ENCODE measurements around the gene GRM8.

Gene GRM8

GRCh38 chr7:126525906-126526305 is 726.8 kb downstream of the GRM8 start:
- TF ChIP-seq, protein P1, sequence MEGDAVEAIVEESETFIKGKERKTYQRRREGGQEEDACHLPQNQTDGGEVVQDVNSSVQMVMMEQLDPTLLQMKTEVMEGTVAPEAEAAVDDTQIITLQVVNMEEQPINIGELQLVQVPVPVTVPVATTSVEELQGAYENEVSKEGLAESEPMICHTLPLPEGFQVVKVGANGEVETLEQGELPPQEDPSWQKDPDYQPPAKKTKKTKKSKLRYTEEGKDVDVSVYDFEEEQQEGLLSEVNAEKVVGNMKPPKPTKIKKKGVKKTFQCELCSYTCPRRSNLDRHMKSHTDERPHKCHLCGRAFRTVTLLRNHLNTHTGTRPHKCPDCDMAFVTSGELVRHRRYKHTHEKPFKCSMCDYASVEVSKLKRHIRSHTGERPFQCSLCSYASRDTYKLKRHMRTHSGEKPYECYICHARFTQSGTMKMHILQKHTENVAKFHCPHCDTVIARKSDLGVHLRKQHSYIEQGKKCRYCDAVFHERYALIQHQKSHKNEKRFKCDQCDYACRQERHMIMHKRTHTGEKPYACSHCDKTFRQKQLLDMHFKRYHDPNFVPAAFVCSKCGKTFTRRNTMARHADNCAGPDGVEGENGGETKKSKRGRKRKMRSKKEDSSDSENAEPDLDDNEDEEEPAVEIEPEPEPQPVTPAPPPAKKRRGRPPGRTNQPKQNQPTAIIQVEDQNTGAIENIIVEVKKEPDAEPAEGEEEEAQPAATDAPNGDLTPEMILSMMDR (IDR thresholded peaks at IDR 0.05; ENCODE audit: low read depth, low read length): no peak
- no peak overlapping the region for H3K4me3 ChIP-seq (replicated peaks in 1 of 2; ENCODE audit: low read depth in 2 of 2, low read length in 2 of 2)
- DNase-seq (ENCODE audit: low read depth in 2 of 2): no peak

DNA sequence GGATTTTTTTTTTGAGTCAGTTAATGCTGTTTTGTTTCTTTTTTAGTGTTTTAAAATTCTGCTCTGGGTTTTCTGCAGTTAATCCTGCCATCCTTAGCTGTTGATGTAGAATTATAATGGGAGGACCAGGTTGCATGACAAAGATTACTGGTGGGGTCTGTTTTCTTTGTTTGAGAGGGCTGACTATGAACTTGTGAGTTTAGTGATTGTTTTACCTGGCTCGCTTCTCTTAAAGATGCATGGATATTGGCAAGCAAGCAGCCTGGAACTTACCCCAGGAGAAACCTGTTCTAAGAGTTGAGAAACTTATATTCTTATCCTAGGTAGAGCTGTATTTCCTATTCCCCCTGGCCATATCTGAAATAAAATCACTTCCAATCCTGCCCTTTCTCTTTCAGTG is 727.8 kb downstream of the GRM8 start:
- TF ChIP-seq, protein P1 (IDR thresholded peaks at IDR 0.05; ENCODE audit: low read depth, low read length): no peak
- DNase-seq (ENCODE audit: low read depth in 2 of 2): no peak
- no peak overlapping the region for H3K4me3 ChIP-seq (replicated peaks in 1 of 2; ENCODE audit: low read depth in 2 of 2, low read length in 2 of 2)

DNA sequence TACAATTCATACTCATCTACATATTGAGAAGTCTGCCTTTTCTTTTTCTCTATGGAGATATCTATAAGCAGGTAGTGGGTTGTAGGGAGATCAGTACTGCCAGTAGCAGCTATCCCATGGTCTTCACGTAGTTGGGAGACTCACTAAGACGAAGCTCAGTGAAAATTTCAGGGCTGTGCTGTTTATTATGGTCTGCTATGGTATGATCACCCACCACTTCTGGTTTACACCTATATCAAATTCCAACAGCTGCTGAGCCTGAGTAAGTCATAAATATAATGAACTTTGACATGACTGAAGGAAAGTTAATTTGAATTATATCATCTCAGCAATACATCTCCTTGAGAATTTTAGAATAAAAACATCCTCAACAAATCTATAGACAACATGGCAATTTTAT is 741.7 kb downstream of the GRM8 start:
- no peak overlapping the region for H3K4me3 ChIP-seq (replicated peaks in 1 of 2; ENCODE audit: low read depth in 2 of 2, low read length in 2 of 2)
- TF ChIP-seq, protein P1 (IDR thresholded peaks at IDR 0.05; ENCODE audit: low read depth, low read length): no peak
- DNase-seq (ENCODE audit: low read depth in 2 of 2): no peak

- DNase-seq (ENCODE audit: low read depth in 2 of 2): no peak
- TF ChIP-seq, protein P1 (IDR thresholded peaks at IDR 0.05; ENCODE audit: low read depth, low read length): no peak
- H3K4me3 ChIP-seq (replicated peaks in 1 of 2; ENCODE audit: low read depth in 2 of 2, low read length in 2 of 2): no peak overlapping the region
Measured at GRCh38 chr7:126501617-126502016, 751.1 kb downstream of the GRM8 start.

DNA sequence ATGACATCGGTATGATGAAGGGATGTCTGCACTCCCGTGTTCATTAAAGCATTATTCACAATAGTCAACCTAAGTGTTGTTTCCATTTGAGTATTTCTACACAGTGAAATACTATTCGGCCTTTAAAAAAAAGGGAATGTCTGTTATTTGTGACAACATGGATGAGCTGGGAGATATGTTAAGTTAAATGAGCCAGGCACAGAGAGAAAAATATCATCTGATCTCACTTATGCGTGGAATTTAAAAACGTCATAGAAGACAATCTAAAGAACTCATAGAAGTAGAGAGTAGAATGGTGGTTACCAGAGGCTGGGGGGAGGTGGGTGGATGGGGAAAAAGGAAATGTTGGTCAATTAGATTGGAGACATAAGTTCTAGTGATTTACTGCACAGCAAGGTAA is 753.3 kb downstream of the GRM8 start:
- no peak overlapping the region for H3K4me3 ChIP-seq (replicated peaks in 1 of 2; ENCODE audit: low read depth in 2 of 2, low read length in 2 of 2)
- TF ChIP-seq, protein P1 (IDR thresholded peaks at IDR 0.05; ENCODE audit: low read depth, low read length): no peak
- DNase-seq (ENCODE audit: low read depth in 2 of 2): no peak

DNA sequence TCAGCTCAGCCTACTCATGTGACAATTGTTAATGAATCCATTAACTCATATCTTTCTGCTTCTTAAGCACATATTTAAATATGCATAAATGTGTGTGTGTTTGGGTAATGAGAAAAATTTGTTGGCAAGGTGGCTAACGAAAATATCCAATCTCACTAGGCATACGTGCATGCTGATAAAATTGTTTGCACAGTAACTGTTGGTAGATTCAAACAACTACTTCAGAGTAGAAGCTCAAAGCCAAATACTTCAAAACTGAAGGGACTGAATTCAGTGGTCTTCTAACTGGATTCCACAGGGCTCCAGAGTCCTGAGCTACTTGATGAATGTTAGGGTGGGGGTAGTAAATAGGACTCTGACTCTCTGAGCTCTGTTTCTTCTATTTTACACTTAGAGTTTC is 757.0 kb downstream of the GRM8 start:
- DNase-seq (ENCODE audit: low read depth in 2 of 2): no peak
- H3K4me3 ChIP-seq (replicated peaks in 1 of 2; ENCODE audit: low read depth in 2 of 2, low read length in 2 of 2): no peak overlapping the region
- TF ChIP-seq, protein P1 (IDR thresholded peaks at IDR 0.05; ENCODE audit: low read depth, low read length): no peak

- no peak overlapping the region for H3K4me3 ChIP-seq (replicated peaks in 1 of 2; ENCODE audit: low read depth in 2 of 2, low read length in 2 of 2)
- TF ChIP-seq, protein P1 (IDR thresholded peaks at IDR 0.05; ENCODE audit: low read depth, low read length): no peak
- DNase-seq (ENCODE audit: low read depth in 2 of 2): no peak
Measured at GRCh38 chr7:126495001-126495400, 757.7 kb downstream of the GRM8 start.

All from cardiac fibroblast (primary cell).